HG03045 (cell line): ENCODE results near the gene SELENOW.
"Not testable (repeated sequence)": the region's sequence is repeated elsewhere in the genome, so short reads cannot be mapped to it uniquely, and the experiment has no call there.

Source experiments
- ATAC-seq: cut with Tn5 transposase; IDR thresholded peaks from one replicate; pipeline ENCODE4 v1.9.1; 2021; ENCODE audit warnings: mild to moderate bottlenecking, moderate library complexity; ENCODE audit not compliant: unreplicated experiment

Gene SELENOW

DNA sequence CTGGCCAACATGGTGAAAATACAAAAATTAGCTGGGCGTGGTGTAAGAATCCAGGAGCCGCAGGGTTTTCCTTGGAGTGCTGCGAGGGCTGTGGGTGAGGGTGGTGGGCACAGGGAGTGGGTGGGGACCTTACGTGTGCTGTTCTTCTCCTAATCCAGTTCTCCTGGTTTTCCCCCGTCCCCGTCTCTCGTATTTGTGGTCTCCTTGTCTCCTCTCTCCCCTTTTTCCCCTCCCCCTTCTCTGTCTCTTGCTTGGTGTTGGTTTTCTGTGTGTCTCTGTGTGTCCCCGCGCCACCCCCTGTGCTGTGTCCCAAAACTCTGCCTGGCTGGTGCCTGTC, 1.7 kb downstream of the SELENOW start:
- no peak for ATAC-seq

DNA sequence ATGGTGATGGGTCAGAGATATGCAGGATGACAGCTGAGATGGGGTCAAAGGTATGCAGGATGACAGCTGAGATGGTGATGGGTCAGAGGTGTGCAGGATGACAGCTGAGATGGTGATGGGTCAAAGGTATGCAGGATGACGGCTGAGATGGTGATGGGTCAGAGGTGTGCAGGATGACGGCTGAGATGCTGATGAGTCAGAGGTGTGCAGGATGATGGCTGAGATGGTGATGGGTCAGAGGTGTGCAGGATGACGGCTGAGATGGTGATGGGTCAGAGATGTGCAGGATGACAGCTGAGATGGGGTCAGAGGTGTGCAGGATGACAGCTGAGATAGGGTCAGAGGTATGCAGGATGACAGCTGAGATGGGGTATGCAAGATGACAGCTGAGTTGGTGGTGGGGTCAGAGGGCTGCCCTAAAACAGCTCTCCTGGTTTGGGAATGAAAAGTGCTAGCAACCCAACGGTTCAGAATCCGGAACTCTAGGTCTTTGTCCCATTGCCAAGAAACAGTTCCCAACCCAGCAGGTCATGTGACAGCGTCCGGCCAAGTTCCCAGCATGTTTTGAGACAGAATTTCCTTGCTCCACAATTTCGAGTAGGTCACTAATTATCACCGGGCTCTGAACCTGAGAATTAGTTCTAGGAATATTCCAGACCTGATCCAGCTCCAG, 3.2 kb downstream of the SELENOW start:
- ATAC-seq = no peak

DNA sequence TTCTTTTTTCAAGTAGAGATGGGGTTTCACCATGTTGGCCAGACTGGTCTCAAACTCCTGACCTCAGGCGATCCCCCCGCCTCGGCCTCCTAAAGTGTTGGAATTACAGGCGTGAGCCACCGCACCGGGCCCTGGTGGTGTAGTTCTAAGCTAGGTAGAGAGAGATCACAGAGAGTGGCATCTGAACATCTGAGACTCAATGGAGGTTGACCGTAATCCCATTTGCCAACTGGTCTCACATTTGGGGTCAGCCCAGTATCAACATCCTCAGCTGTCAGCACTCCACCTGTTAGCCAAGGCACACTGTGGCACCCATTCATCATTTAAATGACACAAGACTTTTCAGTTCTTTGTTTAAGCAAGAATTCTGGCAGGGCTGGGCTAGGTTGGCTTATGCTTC, 8.1 kb downstream of the SELENOW start:
- no peak for ATAC-seq

DNA sequence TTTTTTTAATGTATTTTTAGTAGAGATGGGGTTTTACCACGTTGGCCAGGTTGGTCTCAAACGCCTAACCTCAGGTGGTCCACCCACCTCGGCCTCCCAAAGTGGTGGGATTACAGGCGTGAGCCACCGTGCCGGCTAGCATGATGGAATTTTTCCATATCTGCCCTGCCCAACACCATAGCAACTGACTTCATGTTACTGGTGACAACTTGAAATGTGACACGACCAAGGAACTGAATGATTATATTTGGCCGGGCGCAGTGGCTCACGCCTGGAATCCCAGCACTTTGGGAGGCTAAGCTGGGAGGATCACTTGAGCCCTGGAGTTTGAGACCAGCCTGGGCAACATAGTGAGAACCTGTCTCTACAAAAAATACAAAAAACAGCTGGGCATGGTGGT, 8.8 kb downstream of the SELENOW start:
- not testable (repeated sequence) for ATAC-seq

DNA sequence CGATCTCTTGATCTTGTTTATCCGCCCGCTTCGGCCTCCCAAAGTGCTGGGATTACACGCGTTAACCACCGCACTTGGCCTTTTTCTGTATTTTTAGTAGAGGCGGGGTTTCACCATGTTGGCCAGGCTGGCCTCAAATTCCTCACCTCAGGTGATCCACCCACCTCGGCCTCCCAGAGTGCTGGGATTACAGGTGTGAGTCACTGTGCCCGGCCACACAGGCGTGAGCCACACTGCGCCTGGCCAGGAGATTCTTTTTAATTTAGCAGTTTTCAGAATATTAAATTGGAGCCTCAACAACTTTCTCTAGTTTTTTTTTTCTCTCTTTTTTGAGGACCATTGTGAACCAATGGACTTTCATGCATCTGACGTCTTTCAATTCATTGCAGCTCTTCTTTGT, 11.3 kb downstream of the SELENOW start:
- not testable (repeated sequence) for ATAC-seq

DNA sequence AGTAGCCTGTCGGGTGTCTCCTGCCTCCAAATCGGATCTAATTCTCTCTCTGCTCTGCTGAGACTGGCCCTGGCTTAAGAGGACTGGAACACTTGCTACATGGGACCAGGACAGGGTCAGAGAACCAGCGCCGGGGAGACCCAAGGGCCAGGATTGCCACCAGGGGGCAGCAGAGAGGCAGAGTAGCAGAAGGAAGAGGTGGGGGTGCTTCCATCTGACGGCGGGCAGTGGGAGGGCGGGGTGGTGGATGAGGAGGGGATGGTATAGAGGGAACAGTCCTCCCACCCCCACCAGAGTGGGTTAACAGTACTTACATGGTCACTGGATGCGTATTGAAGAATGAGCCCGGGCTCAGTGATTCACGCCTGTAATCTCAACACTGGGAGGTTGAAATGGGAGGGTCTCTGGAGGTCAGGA, 11.9 kb downstream of the SELENOW start:
- ATAC-seq = no peak

DNA sequence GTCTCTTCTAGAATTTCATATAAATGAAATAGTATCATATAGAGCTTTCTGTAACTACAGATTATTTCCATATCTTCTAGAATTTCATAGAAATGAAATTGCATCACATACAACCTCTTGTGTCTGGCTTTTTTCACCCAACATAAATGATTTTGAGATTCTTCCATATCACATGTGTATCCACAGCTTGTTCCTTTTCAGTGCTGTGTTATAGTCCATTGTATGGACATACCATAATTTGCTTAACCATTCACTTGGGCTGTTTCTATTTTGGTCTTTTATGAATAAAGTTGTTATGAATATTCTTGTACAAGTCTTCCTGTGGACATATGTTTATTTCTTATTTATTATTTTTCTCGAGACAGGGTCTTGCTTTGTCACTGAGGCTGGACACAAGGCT, 14.1 kb downstream of the SELENOW start:
- ATAC-seq = no peak

DNA sequence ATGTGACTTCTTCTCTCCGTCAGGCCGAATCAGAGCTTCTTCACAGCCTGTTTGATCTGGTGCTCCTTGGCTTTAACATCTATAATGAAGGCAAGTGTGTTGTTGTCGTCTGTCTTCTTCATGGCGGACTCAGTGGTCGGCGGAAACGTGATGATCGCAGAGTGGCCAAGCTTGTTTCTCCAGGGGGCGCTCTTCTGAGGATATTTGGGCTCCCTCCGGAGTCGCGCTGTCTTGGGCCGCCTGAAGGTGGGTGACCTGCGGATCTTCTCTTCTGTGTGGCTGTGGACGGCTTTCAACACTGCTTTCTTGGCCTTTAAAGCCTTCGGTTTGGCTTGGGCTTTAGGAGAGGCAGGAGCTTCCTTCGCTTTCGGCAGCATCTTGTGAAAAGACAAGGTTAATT, 16.0 kb downstream of the SELENOW start:
- no peak for ATAC-seq

DNA sequence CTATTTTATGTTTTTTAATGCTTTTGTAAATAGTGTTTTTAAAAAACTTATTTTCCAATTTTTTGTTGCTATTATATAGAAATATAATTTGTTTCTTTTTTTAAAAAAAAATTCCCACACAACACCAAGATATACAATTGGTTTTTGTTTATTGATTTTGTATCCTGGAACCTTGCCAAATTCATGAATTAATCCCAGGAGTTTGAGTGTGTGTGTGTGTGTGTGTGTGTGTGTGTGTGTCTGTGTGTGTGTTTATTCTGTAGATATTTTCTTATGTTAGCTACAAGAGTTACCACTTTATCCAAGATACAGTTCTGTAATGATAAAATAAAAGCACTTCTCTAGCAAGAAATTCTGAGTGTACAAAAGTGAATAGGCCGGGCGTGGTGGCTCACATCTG, 18.3 kb downstream of the SELENOW start:
- no peak for ATAC-seq

DNA sequence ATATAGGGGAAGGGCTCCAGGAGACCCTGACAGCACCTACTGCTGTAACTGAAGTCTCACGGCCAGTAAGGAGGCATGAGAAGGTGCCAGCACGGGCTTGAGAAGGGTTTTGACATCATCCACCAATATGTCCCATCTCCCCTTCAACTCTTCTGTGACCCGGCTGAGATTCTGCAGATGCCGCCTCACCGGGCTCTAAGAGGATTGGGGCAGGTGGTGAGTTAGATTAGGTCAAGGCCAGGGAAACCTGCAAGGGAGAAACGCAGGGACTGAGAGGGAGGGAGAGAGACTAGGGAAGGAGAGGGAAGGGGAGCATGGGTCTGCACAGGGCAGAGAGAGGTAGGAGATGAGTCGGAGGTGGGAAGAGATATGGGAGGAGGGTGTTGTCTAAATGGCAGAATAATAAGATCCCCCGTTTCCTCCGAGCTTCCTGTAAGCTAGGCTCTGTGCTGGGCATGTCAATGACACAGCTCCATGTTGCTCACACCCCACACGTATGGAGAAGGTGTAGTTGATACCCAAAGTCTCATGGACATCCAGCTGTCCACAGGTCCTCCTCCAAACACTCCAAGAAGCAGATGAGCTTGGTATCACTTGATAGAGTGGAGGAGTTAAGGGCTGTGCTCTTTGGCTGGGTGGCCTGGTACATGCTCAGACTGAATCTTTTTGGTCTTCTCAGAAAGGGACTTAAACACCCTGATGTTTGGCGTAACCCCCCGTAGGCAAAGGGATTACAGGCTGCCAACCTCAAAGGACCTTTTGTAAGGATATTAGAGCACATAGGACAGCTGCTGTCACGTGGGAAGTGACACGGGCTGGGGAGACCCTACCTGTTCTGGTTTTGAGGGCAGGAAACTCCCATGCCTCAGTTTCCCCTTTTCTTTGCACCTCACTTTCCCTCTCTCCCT, 19.7 kb downstream of the SELENOW start:
- ATAC-seq = no peak

DNA sequence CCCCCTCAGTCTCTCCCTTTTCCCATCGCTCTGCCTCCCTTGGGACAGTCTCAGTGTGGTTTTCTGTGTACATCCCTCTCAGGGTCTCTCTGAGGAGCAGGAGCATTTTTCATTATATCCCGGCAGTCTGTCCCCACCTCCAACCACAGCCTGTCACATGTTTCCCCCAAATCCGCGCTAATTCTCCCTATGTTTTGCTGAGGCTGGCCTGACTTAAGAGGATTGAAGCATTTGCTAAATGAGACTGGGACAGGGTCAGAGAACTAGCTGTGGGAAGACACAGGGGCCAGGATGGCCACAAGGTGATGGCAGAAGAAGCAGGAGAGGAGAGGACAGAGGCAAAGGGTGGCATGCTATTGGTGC, 20.4 kb downstream of the SELENOW start:
- ATAC-seq = no peak

DNA sequence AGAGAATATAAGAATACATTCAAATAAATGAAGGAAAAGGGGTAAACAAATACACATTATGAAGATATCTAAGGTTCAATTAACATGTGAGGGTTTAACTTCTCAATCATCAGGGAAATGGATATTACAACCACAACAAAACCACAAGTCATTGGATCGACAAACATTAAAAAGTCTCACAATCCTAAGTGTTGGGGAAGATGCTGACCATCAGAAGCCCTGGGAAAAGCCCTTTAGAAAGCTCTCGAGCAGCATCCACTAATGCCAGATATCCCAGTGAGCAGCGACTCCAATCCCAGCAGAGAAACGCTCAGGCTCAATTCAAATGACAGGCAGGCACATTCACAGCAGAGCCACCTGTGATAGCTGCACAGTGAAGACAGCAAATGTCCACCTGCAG, 22.8 kb downstream of the SELENOW start:
- no peak for ATAC-seq

DNA sequence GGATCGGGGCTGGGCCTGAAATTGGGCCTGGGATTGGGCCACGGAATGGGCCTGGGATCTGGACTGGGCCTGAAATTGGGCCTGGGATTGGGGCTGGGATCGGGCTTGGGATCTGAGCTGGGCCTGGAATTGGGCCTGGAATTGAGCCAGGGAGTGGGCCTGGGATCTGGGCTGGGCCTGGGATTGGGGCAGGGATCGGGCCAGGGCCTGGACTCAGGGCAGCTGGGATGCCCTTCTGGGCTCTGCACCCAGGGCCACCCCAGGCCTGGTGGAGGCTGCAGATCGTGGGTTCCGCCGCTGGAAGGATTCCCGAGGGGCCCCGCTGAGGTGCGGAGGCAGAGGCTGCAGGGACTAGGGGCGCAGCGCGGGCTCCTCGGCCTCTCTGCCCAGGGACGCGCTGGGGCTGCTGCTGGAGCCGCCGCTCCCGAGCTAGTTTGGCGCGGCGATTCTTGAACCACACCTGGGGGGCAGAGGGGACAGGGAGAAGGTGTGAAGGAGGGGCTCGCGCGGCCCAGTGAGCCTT, 24.1 kb downstream of the SELENOW start:
- no peak for ATAC-seq

DNA sequence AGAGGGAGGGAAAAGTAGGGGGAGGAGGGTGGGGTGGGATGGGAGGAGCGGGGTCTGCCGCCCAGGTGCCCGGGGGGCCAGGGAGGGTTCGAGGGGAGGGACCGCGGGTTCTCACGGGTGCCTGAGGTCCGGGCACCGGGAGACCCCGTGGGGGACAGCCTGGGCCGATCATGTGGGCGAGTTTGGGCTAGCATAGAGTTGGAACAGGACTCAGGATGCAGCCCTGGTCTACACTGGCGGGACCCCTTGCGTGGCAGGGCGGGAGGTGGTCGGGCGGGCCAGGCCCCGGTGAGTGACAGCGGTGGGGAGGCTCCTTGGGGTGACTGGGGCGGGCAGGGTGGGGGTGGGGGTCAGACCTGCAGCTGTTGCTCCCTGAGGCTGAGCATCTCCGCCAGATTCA, 24.6 kb downstream of the SELENOW start:
- not testable (repeated sequence) for ATAC-seq

DNA sequence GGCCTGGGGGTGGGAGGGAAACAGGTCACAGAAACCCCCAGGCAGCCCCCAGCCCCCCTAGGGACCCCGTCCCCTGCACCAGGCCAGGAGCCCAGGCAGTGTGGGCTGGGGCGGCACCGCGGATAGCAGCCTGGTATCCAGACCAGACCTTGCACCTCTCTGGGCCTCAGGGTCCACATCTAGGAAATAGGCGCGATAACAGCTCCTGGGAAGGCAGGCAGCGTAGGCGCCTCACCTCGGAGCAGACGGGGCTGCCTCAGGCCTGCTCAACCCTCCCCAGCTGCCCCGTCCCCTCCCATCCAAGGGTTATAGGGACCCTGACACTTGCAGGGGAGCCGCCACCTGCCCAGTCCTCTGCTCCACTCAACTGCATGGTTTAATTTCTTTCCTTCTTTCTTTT, 25.2 kb downstream of the SELENOW start:
- not testable (repeated sequence) for ATAC-seq

DNA sequence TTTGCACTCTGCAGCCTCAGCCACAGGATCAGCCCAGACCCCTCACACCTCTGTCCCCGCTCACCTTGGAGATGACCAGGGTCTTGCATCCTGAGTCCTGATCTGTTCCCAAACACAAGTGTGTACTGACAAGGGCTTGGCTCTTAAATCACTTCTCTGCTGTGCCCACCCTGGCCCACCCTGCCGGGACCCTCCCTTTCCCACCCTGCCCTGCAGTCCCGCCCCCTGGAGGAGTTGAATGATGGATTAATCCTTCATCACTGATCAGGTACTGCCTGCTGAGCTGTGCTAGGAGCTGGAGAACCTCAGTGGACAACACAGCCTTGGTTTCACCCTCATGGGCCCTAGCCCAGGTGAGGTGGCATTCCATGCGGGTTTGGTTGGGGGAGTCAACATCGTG, 25.9 kb downstream of the SELENOW start, which contains the start of gene TPRX1:
Gene TPRX1 (minus strand): TSS at position 101 of the 400 bp plus-strand sequence. CDS start 12 bp downstream, at position 89.
- not testable (repeated sequence) for ATAC-seq

DNA sequence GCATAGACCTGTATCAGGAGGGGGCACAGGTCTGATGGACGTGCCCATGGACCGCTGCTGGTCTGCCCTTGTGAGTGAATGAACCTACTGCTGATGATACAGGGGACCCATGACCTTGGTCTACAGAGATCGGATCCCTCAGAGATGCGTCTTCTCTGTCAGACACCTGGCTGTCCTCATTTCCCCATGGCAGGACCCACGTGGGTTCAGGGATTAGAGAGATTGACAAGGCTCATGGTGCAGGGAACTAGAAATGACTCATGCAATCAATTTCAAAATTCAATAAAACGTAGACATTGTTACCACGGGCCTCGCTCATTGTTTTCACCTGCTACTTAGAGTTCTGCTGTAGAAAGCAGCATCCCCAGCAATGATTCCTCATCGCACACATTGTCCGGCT, 26.8 kb downstream of the SELENOW start:
- no peak for ATAC-seq

DNA sequence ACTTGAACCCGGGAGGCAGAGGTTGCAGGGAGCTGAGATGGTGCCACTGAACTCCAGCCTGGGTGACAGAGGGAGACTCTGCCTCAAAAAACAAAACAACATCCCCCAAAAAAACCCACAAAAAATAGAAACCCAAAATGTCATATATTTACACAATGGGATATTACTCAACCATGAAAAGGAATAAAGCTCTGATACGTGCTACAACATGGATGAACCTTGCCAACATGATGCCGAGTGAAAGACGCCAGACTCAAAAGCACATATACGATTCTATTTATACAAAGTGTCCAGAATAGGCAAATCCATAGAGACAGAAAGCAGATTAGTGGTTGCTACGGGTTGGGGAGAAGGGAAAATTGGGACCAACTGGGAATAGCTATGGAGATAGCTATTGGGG, 27.9 kb downstream of the SELENOW start:
- ATAC-seq = no peak

DNA sequence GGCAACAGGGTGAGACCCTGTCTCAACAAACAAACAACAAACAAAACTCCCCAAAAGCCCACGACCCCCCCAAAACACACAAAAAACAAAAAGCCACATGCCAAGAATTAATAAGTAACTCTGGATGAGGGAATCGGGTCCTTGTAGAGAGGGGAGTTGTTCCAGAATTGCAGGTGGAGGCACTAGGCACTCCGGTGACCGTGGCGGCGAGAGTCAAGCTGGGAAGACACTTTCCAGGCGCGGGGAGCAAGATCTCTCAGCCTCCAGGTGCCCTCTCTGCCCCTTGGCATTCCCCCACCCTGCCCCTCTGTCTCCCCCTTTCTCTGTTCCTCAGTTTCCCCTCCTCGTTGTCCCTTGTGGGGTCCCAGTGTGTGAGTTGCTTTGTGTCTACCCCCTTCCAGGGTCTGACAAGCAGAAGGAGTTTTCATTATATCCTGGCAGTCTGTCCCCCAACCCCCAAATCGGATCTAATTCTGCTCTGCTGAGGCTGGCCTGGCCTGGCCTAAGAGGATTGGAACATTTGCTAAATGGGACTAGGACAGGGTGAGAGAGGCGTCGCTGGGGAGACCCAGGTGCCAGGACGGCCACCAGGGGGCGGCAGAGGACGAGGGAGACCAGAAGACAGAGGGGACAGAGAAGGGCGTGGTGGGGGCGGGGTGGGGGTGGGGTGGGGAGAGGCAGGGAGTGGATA, 34.9 kb downstream of the SELENOW start:
- no peak for ATAC-seq

DNA sequence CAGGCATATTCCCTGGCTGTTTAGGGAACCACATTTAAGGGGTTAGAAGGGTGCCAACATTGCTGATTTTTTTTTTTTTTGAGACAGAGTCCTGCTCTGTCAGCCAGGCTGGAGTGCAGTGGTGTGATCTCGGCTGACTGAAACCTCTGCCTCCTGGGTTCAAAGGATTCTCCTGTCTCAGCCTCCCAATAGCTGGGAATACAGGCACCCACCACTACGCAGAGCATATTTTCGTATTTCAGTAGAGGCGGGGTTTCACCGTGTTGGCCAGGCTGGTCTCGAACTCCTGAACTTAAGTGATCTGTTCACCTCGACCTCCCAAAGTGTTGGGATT, 35.5 kb downstream of the SELENOW start:
- ATAC-seq = no peak

DNA sequence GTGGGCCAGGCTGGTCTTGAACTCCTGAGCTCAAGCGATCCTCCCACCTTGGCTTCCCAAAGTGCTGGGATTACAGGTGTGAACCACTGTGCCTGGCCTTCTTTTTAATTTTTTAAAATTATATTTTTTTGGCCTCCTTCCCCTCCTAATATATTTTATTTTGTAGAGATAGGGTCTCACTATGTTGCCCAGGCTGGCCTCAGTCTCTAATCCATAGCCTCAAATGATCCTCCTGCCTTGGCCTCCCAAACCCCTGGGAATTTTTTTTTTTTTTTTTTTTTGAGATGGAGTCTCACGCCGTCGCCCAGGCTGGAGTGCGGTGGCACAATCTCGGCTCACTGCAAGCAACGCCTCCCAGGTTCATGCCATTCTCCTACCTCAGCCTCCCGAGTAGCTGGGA, 37.8 kb downstream of the SELENOW start:
- ATAC-seq = not testable (repeated sequence)

DNA sequence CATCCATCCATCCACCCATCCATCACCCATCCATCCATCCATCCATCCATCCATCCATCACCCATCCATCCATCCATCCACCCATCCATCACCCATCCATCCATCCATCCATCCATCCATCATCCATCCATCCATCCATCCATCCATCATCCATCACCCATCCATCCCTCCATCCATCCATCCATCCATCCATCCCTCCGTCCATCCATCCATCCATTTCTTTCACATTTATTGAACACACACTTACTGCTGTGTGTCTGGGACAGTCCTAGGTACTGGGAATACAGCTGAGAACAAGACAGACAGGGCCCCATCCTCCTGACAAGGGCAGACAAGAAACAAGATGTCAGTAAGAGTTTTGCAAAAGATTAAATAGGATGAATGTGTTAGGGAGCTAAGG, 39.7 kb downstream of the SELENOW start:
- ATAC-seq = not testable (repeated sequence)
